A549 treated with Mapracorat at 1 μM for 4 hours (cell line): ENCODE data around the gene CEACAM18. TPM values are rescaled to one million over a fixed set of nuclear protein-coding genes. Genes with fewer than 3 reads are reported as not detected.

ENCODE experiments used
- total RNA-seq: library from RNA; stranded (reverse); fragments of 200-300 nt; extraction: Qiagen RNA extraction; gene quantifications from 5 replicates; pipeline ENCODE4 v1.2.3, GENCODE V29; 2022

Gene CEACAM18
- not detected in 5 replicates for total RNA-seq

DNA sequence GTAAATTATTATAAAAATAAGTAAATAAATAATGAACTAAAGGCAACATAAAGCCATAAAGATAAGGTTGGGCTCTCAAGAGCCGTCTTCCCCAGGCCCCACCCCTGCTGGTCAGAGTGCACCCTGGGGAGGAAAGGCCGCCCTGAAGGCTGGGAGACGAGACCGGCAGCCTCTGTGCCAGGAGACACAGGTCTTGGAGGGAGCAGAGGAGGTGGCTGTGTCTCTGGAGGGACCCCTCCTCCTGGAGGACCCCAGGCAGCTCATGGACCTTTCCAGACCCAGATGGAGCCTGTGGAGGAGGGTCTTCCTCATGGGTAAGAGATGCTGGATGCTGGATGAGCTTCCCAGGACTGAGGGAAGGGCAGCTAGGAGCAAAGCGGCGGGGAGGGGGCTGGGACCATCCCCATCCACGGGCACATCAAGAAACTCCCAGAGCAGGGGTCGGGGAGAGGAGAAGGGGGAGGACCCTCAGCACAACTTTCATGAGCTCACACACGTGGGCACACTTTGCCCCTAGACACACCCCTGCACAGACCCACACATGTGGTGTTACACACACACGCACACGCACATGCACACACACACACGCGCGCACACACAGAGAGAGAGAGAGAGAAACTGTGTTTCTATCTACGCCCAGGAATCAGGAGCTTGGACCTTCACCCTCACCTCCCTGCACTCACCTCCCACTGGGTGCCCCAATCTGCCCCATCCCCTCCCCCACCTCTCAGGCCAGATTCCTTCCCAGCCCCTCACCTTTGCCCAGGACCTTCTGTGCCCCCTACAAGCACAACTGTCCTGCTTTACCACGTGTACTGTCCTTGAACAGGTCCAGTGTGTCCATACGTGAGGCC is at the start of gene CEACAM18:
TSS of gene CEACAM18 (plus strand) at position 159 of the 854 bp plus-strand sequence.

DNA sequence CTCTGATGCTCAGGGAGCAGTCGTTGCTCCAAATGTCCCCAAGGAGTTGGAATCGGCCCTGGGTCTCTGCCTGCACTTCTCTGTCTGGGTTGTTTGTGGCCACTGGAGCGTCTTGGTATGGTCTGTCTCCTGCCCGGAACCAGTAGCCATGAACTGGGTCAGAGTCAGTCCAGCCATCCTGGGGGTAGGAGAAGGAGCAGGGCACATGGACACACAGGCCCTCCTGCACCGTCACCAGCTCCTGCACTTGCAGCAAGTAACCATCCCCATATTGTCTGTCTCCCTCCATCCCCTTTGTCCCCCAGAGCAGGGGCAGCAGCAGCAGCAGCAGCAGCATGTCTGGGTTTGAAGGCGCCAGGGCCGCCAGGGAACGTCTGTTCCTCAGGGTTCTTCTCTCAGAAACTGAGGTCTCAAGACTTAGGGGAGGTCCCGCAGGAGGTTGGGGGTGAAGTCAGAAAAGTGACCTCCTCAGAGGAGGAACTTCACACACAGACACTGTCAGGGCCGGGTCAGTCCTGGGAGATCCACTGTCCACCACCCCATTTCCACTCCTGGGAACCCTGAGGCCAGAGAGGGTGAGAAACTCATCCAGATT is 20.2 kb upstream of the CEACAM18 start, which contains the start of gene SIGLEC8:
TSS of gene SIGLEC8 (minus strand) at position 404 of the 595 bp plus-strand sequence. CDS start at position 337, 67 bp downstream.

DNA sequence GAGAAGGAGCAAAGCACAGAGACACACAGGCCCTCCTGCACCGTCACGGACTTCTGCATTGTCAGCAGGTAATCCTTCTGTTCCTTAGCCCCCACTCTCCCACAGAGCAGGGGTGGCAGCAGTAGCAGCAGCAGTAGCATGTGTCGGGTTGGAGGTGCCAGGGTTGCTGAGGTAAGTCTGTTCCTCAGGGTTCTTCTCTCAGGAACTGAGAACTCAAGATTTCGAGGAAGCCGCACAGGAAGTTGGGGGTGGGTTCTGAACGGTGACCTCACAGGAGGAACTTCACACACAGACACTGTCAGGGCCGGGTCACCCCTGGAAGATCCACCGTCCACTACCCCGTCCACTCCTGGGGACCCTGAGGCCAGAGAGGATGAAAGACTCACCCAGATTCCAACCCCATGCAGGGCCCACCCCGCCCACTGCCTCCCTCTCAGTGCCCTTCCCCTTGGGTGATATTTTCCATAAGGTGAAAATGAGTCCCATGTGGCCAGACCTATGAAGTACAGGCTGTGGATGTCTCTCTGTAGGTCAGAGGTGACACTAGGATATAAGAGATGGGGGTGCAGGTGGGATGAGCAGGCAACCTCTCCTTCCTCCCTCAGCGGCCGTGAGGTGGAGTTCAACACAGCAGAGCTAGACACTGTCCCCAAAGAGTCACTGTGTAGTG is 23.4 kb downstream of the CEACAM18 start, which contains the start of gene SIGLEC12:
TSS of gene SIGLEC12 (minus strand) at position 207 of the 670 bp plus-strand sequence. CDS start at position 140, 67 bp downstream.

DNA sequence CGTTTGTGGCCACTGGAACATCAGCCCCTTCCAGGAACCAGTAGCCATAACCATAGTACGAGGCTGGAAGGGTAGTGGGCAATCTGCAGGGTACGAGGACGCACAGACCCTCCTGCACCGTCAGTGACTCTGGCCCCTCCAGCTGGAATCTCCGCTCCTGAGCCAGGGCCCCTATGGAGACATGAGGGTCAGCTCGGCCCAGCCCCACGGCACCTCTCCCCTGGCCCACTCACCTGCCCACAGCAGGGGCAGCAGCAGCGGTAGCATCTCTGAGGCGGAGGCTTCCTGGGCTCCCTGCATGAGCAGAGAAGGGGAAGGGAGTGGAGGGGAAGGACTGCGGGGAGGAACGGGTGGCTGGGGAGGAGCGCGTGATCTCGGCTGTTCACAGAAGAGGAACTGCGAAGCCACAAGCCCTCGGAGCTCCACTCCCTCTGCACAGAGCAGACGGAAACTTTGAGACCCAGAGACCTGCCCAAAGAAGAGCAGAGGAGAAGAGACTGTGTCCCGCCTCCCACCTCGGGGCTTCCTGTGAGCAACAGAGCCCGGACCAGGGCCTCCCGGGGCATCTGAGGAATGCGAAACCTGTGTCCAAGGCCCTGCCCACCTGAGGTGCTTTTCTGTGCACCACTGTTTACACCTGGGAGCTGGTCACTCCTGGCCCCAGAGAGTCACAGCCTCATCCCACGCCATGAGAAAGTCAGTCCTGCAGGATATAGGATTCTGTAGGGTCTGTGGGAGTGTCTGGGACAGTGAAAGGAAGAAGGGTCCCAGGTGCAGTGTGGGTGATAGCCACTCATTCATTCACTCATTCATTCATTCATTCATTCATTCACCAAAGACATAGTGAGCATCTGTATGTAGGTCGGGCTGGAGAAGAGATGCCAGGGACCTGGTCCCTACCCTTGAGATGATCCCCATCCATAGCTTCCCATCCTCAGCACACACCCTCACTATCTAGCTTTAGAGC is 53.3 kb downstream of the CEACAM18 start, which contains the start of gene SIGLEC6:
TSS of gene SIGLEC6 (minus strand) at position 322 of the 967 bp plus-strand sequence. CDS start at position 300, 22 bp downstream.

Other genes with a start within 250 kb of the CEACAM18 start
- not detected in 5 replicates for gene SIGLECL1, start 227.5 kb upstream of the CEACAM18 start, total RNA-seq
- gene IGLON5, start 166.9 kb upstream of the CEACAM18 start, total RNA-seq = 0.06 to 0.09 TPM (median 0.08 TPM) in 4 of 5 replicates, not detected in the other
- 9.6 to 14.1 TPM (median 13.8 TPM) in 5 replicates for gene VSIG10L, start 136.4 kb upstream of the CEACAM18 start, total RNA-seq
- gene ETFB, start 112.2 kb upstream of the CEACAM18 start, total RNA-seq = 227 to 265 TPM (median 239 TPM) in 5 replicates
- 4.6 to 14.2 TPM (median 13.0 TPM) in 5 replicates for gene CLDND2, start 109.5 kb upstream of the CEACAM18 start, total RNA-seq
- gene NKG7, start 105.9 kb upstream of the CEACAM18 start, total RNA-seq = not detected in 5 replicates
- not detected in 5 replicates for gene LIM2, start 90.6 kb upstream of the CEACAM18 start, total RNA-seq
- gene C19orf84, start 87.9 kb upstream of the CEACAM18 start, total RNA-seq = not detected in 5 replicates
- not detected in 5 replicates for gene SIGLEC10, start 60.9 kb upstream of the CEACAM18 start, total RNA-seq
- gene SIGLEC8, start 20.1 kb upstream of the CEACAM18 start, total RNA-seq = not detected in 5 replicates
- not detected in 5 replicates for gene SIGLEC12, start 23.3 kb downstream of the CEACAM18 start, total RNA-seq
- not detected in 5 replicates for gene SIGLEC6, start 53.1 kb downstream of the CEACAM18 start, total RNA-seq
- gene ZNF175, start 92.7 kb downstream of the CEACAM18 start, total RNA-seq = 3.2 to 5.1 TPM (median 4.1 TPM) in 5 replicates
- gene SIGLEC5, start 151.9 kb downstream of the CEACAM18 start, total RNA-seq = not detected in 5 replicates
- gene SIGLEC14, start 168.3 kb downstream of the CEACAM18 start, total RNA-seq = 0.08 to 0.20 TPM in 2 of 5 replicates, not detected in the others
- gene SPACA6, start 214.8 kb downstream of the CEACAM18 start, total RNA-seq = 10.2 to 20.1 TPM (median 13.4 TPM) in 5 replicates
- not detected in 5 replicates for gene HAS1, start 245.5 kb downstream of the CEACAM18 start, total RNA-seq